Hepatocyte (in vitro differentiated cells): Measurements from ENCODE around the gene ZNF425. TPM values are rescaled to one million over a fixed set of nuclear protein-coding genes. Genes with fewer than 3 reads are reported as not detected.

ENCODE experiments used
- DNase-seq: peaks from one replicate; pipeline ENCODE4 v3.0.0-alpha.2; 2016; ENCODE audit warnings: low spot score
- H2AFZ ChIP-seq: fragments of 200-600 bp; sonication (generic); 2 replicates; pipeline ENCODE4 v1.6.0; 2016; ENCODE audit warnings: antibody characterized with exemption, mild to moderate bottlenecking
- H3K27ac ChIP-seq: fragments of 200-600 bp; sonication (generic); 2 replicates; pipeline ENCODE4 v1.5.1; 2016; ENCODE audit warnings: mild to moderate bottlenecking
- H3K27me3 ChIP-seq: fragments of 200-600 bp; sonication (generic); 2 replicates; pipeline ENCODE4 v1.6.1; 2016
- H3K36me3 ChIP-seq: fragments of 200-600 bp; sonication (generic); replicated peaks from 2 replicates; pipeline ENCODE4 v1.5.1; 2016; ENCODE audit warnings: low read depth; ENCODE audit not compliant: insufficient read depth
- H3K4me1 ChIP-seq: fragments of 200-600 bp; sonication (generic); 2 replicates; pipeline ENCODE4 v1.5.1; 2016; ENCODE audit warnings: mild to moderate bottlenecking, moderate library complexity; ENCODE audit not compliant: insufficient read depth
- H3K4me2 ChIP-seq: fragments of 200-600 bp; sonication (generic); 2 replicates; pipeline ENCODE4 v1.6.0; 2016
- H3K4me3 ChIP-seq: fragments of 200-600 bp; sonication (generic); 2 replicates; pipeline ENCODE4 v1.5.1; 2016; ENCODE audit warnings: mild to moderate bottlenecking
- H3K79me2 ChIP-seq: fragments of 200-600 bp; sonication (generic); 2 replicates; pipeline ENCODE4 v1.6.0; 2017; ENCODE audit warnings: mild to moderate bottlenecking
- H3K9me2 ChIP-seq: fragments of 200-600 bp; sonication (generic); replicated peaks from 2 replicates; pipeline ENCODE4 v1.6.0; 2017; ENCODE audit warnings: mild to moderate bottlenecking; ENCODE audit not compliant: insufficient read depth
- H3K9me3 ChIP-seq: fragments of 200-600 bp; sonication (generic); 2 replicates; pipeline ENCODE4 v1.5.1; 2016; ENCODE audit warnings: low read depth, mild to moderate bottlenecking
- H4K20me1 ChIP-seq: fragments of 200-600 bp; sonication (generic); 2 replicates; pipeline ENCODE4 v1.6.0; 2016; ENCODE audit warnings: mild to moderate bottlenecking; ENCODE audit not compliant: insufficient read depth, poor library complexity, severe bottlenecking
- CTCF ChIP-seq: fragments of 200-600 bp; sonication (generic); IDR thresholded peaks from 2 replicates; pipeline ENCODE4 v1.5.1; 2016; ENCODE audit warnings: antibody characterized with exemption, mild to moderate bottlenecking; ENCODE audit not compliant: poor library complexity
- EZH2 ChIP-seq: fragments of 200-600 bp; sonication (generic); IDR thresholded peaks from 2 replicates; pipeline ENCODE4 v1.6.1; 2016; ENCODE audit warnings: antibody characterized with exemption, mild to moderate bottlenecking, borderline replicate concordance
- EZH2phosphoT487 ChIP-seq: fragments of 200-600 bp; sonication (generic); IDR thresholded peaks from one replicate; pipeline ENCODE4 v1.6.1; 2018; ENCODE audit warnings: antibody characterized with exemption, mild to moderate bottlenecking, low read depth, moderate library complexity; ENCODE audit not compliant: unreplicated experiment, severe bottlenecking
- WGBS: methylation state at CpG from one replicate; pipeline ENCODE4 v1.1.6; 2016; ENCODE audit warnings: low lambda C conversion rate; ENCODE audit errors: missing lambda C conversion rate; 5-methylcytosine and 5-hydroxymethylcytosine counted together
- polyA plus RNA-seq: library from polyadenylated mRNA; unstranded; fragments of >200 nt; fragmentation: Nextera tagmentation; extraction: Ambion mirVana; gene quantifications from 2 replicates; pipeline ENCODE4 v1.2.1, GENCODE V29; 2016
- total RNA-seq: library from RNA; depleted of rRNA; stranded (reverse); fragments of >200 nt; gene quantifications from 2 replicates; pipeline ENCODE4 v1.2.3, GENCODE V29; 2014

ZNF425 gene
- total and polyA plus RNA-seq, 2 experiments from 2014 or later: 3.3 to 3.9 TPM

DNA sequence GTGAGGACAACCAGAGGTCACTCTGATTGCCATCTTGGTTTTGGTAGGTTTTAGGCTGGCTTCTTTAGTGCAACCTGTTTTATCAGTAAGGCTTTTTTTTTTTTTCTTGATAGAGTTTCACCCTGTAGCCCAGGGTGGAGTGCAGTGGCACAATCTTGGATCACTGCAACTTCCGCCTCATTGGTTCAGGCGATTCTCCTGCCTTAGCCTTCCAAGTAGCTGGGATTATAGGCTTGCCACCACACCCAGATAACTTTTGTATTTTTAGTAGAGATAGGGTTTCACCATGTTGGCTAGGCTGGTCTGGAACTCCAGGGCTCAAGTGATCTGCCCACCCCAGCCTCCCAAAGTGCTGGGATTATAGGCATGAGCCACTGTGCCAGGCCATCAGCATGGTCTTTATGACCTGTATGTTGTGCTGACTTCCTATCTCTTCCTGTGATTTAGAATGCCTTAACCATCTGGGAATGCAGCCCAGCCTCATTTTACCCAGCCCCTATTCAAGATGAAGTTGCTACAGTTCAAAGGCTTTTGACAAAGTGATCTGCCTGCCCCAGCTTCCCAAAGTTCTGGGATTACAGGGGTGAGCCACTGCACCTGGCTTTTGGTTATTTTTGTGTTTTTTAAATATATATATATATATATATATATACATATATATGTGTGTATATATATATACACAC is 7.0 kb upstream of the ZNF425 start:
- Histone ChIP-seq H3K4me2 (no peak overlapping the region), H3K27me3 (no peaks in the 10 kb centered on the region), H3K79me2 (peaks cover 7% of the 10 kb centered on the region), H2AFZ (no peak overlapping the region), H3K4me3 (no peak overlapping the region), H3K9me3 (no peaks in the 10 kb centered on the region), H4K20me1 (no peaks in the 10 kb centered on the region), H3K9me2 (no peaks in the 10 kb centered on the region), H3K4me1 (no peaks in the 10 kb centered on the region), H3K27ac (no peak overlapping the region), H3K36me3 (no peaks in the 10 kb centered on the region)
- 91% methylated on average over 2 of the region's 2 CpGs for WGBS
- TF ChIP-seq EZH2phosphoT487: no peak
- TF ChIP-seq EZH2: no peak
- TF ChIP-seq CTCF: no peak
- no peak for DNase-seq

GRCh38 chr7:149130572-149131198 is 4.6 kb upstream of the ZNF425 start:
- no peak for TF ChIP-seq EZH2
- no peak for TF ChIP-seq CTCF
- TF ChIP-seq EZH2phosphoT487: no peak
- Histone ChIP-seq H3K4me3 (no peak overlapping the region), H3K27me3 (no peaks in the 10 kb centered on the region), H3K79me2 (peaks cover 11% of the 10 kb centered on the region), H3K4me1 (peaks cover 5% of the 10 kb centered on the region), H3K4me2 (no peak overlapping the region), H4K20me1 (no peaks in the 10 kb centered on the region), H3K27ac (no peak overlapping the region), H2AFZ (no peak overlapping the region), H3K36me3 (no peaks in the 10 kb centered on the region), H3K9me2 (no peaks in the 10 kb centered on the region), H3K9me3 (no peaks in the 10 kb centered on the region)
- WGBS: 95% methylated on average over 5 of the region's 5 CpGs
- no peak for DNase-seq

DNA sequence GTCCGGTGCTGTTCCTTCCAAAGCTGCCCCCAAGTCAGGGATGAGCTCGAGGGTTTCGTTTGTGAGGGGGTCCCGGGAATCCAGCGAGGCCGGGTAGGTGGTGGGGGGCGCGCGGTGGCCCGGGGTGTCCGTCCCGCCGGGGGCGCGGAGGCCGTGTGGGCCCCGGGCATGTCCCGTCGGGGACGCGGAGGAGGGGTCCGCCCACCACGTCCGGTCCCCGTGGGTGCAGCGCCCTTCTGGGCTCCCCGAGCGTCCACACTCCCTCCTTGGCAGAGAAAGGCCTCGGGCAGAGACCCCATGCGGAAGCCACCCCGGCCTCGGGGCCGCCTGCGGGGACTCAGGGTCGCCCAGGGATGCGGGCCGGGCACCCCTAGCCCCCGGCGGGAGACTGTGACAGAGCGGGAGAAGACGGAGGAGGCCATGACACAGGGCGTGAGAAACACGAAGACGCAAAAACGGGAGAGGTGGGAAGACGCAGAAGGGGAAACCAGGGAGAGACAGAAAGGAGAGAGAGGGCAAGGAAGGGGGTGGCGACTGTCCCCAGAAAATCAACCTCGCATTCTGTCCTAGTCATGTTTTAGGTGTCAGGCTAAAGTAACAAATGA is 640 bp upstream of the ZNF425 start:
- H3K4me3 ChIP-seq: peak overlapping the region; percentile 88
- no peaks in the 10 kb centered on the region for H3K36me3 ChIP-seq
- peak overlapping the region; percentile 95 for H3K4me2 ChIP-seq
- H2AFZ ChIP-seq: peak overlapping the region; percentile 98
- H3K9me3 ChIP-seq: no peaks in the 10 kb centered on the region
- H3K27ac ChIP-seq: peak overlapping the region; percentile 100
- peak; percentile 65 for DNase-seq
- WGBS: 1% methylated on average over 38 of the region's 48 CpGs
- H3K4me1 ChIP-seq: peaks cover 11% of the 10 kb centered on the region
- no peaks in the 10 kb centered on the region for H3K27me3 ChIP-seq
- TF ChIP-seq EZH2phosphoT487 (no peak), EZH2 (no peak), CTCF (no peak)
- no peaks in the 10 kb centered on the region for H3K9me2 ChIP-seq
- peaks cover 44% of the 10 kb centered on the region for H3K79me2 ChIP-seq
- H4K20me1 ChIP-seq: no peaks in the 10 kb centered on the region
